ENCODE data around the gene HLCS.
"Not testable (repeated sequence)": the region's sequence is repeated elsewhere in the genome, so short reads cannot be mapped to it uniquely, and the experiment has no call there.

HLCS gene

DNA sequence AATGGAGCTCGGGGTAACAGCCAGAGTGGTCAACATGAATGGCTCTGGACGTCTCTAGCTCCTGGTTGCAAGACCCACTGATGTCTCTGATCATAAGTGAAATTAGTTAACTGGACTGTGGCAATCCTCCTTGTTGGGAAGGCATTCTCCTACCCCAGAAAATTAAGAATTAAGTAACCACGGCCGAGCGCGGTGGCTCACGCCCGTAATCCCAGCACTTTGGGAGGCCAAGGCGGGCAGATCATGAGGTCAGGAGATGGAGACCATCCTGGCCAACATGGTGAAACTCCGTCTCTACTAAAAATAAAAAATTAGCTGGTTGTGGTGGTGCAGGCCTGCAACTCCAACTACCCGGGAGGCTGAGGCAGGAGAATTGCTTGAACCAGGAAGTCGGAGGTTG, 14.1 kb downstream of the HLCS start:
- DNase-seq: not testable (repeated sequence)

DNA sequence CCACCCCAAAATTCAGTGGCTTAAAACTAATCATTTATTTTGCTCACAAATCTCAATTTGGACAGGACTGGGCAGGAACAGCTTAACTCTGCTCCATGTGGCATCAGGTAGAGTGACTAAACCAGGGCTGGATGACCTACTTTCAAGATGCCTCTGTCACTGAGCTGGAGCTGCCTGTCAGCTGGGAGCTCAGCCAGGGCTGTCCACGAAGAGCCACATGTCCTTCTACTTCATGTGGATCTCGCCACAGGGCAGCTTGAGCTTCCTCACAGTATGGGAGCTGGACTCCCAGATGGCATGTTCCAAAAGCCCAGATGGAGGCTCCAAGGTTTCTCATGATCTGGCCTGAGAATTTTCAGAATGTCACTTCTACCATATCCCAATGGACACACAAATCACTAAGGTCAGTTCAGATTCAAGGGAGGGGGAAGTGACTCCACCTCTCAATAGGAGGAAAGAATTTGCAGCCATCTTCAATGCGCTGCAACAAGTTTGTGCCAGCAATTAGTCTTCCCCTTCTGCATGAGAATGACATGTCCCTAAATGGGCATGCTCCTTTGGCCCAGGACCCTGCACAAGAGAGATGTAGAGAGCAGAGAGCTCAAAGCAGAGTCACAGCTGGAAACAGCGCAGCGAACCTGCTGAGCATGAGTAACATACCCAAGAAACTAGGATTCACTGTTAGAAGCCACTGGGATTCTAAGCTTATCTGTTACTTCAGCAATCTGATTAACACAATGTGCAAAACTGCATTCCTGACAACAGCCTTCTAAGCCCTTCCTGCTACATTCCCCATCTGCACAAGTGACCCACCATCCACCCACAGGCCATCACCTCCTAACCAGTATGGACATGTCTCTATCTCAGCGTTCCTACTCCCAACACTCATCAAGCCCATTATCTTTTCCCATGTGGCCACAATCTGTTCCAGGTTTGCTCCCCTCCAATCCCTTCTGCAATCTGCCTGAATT, 17.0 kb downstream of the HLCS start:
- no peak for DNase-seq

DNA sequence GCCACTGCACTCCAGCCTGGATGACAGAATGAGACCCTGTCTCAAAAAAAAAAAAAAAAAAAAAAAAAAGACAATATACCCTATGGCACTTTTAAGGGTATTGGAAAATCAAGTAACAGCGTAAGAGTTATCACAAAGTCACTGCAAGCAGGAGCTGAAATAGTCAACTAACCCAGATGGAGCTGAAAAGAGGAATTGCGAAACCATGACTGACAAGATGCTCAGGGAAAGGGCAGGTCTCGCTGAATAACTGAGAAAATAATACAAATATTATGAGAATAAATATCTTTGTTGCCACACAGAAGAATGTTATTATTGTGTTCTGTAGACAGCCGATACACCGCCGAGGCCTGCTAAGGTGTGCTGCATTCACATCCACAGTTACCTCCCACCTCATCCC, 17.8 kb downstream of the HLCS start:
- no peak for DNase-seq

DNA sequence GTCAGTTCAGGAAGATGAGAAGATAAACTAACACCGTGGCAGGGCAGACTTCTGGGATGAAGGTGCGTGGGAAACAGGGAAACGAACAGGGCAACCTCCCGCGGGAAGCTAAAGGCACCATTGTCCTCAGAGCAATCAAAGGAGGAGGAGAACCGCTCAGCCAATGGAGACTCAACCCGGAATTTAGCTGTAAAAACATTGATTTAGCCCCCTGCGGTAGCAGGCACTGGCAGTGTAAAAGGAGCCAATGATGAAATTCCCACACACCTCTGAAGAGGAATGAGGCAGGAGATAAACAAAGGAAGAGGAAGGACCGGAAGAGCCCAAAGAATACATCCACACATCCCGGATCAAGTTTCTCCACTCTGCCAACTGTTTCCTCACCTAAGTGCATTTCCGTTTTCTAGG, 19.5 kb downstream of the HLCS start:
- DNase-seq: no peak

DNA sequence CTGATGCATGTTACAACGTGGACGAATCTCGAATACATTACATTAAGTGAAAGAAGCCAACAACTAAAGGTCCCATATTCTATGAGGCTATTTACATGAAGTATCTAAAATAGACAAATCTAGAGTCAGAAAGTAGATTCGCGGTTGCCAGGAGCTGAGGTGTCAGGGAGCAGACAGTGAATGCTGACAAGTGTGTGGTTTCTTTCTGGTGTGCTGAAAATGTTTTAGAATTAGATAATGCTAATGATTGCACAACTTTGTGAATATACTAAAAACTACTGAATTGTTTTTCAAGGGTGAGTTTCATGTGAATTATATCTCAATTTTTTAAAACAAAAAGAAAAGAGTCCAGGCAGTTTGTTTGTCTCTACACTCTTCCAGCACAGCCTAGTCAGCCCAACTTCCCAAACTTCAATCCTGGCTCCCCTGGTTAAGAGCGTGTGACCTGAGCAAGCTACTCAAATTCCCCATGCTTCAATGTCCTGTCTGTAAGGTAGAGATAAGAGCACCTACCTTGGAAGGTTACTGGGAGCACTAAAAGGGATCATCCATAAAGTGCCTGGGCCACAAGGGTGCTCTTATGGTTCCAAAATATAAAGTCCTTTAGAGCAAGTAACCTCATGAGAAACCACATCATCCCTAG, 20.9 kb downstream of the HLCS start:
- no peak for DNase-seq

DNA sequence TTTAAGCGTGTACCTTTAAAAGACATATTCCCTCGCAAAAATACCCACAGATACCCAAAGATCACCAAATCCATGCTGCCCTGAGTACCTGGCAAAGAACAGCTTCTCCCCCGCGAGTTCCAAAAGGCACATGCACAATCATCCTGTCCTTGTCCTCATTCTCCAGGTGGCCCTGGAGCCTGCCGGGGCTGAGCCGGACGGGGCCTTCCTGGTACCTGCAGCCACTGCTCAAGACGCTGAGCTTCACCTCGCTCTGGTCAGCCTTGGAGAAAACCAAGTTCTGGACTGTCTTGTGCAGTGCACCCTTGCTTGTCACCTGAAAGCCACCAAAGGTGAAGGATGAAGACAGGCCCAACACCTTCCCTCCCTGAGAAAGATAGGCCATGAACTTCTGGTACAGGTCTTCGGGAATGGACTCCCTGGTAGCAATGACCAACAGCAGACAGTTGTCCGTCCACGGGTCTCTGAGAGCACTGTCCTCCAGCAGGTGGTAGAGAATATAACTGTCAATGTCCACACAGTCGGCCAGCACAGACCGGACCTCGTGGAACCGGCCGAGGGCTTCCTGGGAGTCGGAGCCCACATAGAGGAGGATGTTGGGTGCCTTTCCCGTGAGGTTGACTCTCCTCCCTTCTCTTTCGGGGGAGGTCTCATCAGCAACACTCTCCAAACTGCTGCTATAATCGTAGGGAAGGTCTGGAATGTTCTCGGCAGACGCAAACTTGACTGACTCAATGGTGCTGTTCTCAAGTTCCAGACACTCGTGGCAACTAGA, 29.9 kb downstream of the HLCS start:
- DNase-seq: no peak

DNA sequence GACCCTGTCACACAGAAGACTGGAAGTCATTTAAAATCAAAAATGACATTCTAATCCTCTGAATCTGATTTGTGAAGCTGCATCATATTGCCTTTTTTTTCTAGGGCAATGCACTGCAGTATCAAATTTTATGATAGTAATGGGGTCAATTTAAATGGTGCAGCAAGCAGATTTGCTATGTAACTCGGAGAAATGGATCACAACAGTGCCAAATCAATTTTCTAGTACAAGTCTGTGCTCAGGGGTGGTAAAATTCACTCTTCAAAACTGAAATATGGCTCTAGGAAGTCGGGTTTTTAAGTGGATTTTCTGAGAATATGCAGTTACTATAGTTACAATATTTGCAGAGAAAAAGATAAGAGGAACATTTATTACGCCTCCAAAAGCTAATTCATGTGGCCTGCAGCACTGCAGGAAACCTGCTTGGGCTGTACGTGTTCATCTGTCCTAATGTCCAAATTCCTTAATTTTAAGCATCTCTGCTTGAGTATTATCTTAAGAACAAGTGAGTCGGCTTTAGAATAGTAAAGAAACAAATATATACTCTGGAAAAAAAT, 31.5 kb downstream of the HLCS start:
- DNase-seq: no peak

DNA sequence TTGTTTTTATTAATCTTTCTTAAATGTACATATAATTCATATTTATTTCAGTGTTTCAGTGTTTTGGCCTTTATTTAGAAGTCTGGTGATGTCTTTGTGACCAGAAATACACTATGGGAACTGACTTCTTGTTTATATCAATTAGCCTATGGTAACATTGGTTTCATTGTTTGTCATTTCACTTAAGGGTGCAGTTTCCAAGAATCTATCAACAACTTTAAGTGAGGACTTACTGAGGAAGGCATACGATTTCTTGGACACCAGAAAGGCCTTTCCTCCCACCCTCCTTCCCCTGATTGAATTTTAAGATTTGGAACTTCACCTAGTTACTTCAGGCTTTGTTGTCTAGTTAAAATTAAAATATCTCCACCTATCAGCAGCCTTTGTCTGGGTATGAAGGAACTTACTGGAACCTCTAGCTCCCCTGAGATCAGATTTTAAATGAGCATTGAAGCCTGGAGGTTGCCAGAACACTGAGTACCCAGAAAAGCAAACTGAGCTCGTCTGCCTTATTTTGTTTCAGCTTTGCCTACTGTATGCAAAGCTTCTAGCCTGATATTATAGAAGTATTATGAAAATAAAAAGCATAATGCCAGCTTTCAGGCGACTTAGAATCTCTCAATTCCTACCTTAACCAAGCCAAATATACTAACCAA, 34.2 kb downstream of the HLCS start:
- no peak for DNase-seq

DNA sequence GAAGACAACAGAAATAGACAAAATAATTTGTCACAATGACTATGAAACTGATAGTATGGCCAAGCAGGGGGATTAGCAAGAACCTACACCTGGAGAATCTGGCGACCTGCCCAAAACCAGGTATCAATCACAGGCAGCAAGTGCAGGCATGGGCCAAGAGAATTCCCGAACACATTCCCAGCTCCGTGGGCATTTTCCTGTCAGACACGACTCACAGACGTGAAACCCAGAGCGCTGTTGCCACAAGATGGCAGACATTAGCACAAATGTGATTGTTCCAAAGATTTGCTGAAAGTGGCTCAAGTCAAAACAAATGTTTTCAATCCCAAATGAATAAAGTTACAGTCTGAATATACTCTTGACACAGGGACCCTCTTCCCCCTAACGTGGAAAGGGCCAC, 36.8 kb downstream of the HLCS start:
- DNase-seq: peak; percentile 17

DNA sequence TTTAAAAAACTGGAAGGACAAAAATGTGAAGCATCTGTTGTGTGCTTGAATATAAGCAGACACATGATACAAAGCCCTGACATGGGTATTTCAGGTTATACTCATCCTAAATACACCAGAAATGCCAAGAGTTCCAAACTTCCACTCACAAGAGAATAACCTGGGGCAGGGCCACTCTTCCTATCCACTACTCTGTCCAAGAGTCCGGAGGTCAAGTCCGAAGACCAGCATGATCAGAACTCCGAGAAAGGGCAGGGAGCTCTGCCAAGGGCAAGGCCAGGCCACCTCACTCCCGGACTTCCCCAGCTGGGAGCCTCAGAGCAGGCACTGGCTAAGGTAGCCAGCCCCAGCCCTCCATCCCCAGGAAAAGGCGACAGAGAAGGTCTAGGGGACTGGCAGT, 37.5 kb downstream of the HLCS start:
- no peak for DNase-seq

DNA sequence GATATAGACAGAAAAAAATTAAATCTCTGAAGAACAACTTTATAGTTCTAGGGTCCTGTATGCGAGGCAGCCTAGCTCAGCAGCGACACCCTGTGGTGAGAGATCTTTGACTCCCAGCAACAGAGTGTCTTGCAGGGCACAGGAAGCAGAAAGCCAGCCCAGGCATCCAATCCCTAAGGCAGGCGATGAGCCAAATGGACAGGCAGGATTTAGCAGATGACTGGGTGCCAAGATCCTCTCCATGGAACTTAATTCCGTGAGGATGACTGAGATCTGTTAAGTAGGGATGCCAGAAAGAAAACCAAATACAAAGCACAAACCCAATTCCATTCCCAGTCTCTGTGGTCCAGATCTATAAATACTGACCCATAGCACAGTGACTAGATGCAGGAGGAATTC, 38.8 kb downstream of the HLCS start:
- peak; percentile 76 for DNase-seq

DNA sequence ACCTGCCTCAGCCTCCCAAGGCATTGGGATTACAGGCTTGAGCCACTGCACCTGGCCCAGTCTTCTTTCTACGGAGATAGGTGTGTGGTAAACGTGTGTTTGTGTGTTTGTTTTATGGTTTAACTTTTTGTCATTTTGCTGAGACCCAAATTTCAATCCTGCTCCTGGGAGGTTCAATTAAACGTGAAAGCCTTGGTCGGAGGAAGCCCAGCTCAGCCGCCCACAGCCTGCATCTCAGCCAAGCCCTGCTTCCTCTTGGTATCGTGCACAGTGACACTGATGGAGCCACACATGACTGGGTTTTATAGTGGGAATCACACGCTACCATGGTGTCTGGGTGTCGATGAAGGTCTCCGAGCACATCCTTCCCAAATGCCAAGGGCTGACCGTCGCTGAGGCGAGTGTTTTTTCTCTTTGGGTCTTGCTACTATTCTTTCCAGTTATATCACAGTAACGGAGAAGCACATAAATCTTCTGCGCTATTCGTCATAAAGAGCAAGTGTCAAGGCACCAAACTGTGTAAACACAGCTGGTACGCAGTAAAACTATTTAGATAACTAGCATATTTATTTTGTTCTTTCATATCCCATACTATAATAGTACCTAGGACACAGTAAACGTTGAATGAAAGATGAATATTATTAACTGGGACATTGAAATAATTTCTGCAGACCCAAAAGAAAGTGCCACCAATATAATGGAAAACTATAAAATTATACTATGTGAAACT, 39.3 kb downstream of the HLCS start:
- no peak for DNase-seq

DNA sequence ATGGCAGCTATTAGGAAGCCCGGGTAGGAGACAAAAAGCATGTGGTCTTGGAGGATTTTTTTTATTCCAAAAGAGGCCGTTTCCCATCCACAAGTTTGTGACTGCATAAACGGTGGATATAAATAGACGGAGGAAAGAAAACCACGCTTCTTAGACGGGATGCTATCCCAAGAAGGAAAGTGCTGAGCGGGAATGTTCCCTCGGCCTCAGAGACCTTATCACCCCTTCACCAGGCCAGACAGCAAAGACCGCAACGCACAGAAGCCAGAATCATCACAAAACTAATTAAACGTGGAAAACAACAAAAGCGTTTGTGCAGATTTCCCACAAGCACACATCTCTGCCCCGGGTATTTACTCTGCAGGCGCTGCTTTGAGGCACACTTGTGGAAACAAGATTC, 43.2 kb downstream of the HLCS start:
- DNase-seq: no peak

DNA sequence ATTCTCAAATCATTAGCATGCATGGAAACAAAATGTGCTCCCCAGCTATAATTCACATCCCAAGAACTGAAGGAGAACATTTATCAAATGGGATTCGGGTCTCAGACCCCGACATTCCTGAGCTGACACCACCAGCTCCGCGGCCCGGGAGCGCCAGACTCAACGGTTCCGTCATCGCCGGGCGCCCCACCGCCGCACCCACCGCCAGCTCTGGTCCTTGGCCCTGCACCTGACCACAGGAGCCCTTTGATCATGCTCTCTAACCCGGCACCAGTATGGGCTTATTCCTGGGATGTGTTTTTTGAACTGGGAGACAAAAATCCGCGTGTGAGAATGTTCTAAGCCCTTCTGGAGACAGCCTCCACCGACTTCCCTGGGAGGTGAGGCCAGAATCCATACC, 43.6 kb downstream of the HLCS start:
- no peak for DNase-seq

DNA sequence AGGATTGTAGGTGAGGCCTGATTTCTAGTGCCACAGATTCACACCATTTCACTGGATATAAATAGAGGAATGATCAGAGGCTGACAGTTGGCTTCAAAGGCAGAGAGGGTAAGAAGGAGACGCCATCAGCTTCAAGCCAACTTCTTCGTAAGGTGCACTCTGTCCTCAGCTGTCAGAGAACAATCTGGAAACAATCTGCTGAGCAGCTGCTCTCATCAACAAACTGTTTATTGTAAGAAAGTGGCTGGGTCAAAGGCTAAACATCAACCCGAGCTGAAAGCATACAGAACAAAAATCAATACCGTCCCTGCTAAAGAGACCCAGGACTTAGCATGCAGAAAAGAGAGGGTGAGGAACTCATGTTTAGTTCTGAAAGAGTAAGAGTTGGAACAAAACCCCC, 48.2 kb downstream of the HLCS start:
- DNase-seq: no peak

DNA sequence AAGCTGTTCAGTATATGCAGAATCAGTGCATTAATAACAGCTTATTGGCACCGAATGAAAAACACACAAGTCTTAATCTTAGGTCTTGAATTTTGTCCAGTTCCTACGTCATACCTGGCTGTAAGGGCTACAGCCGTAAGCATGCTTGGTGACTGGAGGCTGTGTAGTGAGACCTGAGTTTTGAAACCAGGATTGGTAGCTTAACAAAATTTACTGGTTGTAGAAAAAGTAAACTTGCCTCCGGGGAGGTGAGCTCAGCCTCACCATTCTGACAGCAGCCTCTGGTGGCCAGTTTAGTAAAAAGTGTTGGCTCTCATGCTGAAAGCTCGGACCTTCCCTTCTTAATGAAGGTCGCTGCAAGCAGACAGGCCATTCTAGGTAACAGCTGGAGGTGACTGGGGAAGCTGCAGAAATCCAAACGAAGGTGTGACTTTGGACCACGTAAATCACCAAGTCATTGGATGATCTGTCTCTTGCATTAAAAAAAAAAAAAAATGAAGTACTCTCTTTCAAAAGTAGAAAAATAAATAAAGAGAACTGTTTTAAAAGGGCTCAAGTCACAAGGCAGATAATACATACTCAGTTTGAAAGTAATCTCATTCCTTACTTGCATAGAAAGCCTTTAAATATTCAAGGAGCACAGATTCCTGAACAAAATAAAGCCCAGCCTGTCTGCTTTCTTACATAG, 48.9 kb downstream of the HLCS start:
- no peak for DNase-seq

DNA sequence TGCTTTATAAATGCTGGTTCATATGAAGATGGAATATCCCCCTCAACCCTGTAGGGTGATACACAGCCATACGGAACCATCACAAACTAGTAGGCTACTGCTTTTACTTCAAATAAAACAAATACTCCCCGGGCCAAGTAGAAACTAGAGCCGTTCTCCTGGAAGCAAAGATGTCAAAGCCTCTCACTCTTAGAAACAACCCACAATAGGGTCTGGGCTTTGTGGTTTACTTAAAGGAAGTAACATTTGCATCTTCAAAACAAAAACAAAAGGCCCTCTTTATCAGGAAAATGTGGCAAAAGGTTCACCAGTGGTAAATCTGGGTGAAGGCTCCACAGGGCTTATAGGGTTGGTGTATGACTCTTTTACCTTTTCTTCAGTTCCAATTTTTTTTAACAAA, 49.8 kb downstream of the HLCS start:
- DNase-seq: no peak

DNA sequence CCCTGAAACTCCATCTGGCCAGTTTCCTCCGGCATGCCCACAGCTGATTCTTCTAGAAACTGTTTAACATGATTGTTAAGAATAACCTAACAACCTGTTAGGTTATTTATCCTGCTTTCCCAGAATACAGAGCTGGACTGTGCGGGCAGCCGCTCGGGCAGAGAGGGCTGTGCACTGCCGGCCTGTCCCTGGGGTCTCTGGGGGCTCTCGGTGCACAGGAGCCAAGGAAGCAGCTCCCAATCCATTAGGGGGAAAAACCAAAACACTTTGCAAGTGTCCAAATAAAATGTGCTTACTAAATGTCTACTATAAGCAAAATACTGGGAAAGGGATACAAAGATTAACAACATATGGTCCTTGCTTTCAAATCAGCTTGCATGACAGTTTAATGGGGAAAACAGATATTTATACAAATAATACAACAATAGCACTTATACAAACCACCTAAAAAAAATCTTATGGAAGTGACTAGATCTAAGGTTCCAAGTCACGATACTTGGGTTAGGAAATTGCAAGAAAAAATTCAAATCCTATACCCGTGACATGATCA, 50.7 kb downstream of the HLCS start:
- no peak for DNase-seq

DNA sequence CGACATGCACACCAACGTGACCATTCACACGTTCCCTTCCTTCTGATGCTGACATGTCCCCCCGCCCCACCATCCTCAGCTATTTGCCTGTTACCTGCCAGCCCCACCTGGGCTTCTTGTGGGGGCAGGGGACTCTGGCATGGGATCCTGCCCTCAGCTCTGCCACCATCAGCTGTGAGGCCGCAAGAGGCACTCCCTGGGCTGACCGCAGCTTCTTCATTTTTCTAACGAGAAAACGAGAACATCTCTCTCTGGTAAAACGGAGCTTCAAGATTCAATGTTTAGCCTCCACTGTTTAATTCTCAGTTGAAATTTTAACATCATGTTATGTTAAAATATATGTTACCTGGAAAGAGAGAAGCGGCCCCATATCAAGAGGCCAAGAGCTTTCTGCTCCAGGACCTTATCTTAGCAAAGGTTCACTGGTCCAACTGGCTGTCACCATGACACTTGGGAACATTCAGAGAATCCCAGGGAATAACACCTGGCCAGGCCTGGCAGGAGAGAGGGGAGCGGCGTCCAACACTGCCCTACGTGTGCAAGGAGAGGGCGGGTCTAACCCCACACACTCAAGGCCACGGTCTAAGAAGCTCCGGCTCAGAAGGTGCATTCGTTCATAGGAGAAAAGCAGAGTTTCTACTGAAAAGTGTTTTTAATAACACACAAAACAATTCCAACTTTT, 51.3 kb downstream of the HLCS start:
- DNase-seq: no peak

DNA sequence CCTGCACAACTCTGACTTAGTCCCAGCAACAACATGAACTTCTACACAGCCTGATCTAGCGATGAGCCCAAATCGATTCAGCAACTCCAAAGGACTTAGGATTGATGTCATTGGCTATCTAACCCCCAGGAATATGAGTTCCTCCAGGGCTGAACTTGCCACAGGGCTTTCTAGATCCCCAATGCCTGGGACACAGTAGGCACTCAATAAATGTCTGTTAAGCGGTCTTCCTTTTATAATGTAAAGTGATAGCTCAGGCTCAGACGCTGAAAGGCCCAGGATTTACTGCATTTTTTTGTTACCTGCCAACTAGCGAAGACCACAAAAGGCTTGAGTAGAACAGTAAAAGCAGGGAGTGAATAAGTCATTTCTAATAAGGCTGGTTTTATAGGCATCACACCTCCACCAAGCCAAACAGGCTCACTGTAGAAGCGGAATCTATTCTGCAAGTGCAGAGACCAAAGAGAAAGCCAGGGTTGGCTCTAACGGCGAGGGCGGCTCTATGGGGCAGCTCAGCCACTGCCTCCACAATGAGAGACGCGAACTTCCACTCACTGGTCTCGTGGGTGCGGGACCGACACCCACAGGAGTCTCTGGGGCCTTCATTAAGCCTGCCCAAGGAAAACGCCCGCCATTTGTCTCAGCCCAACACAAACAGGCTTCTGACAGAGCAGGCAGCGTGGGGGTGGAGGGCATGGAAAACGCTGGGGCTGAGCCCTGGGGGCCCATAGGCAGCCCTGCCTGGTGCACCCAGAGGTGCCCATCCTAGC, 52.0 kb downstream of the HLCS start:
- DNase-seq: no peak

Data from NCI-H1105 (cell line).